Epithelial cell of esophagus (primary cell): ENCODE data around the gene DRAM1.
A peak's percentile ranks its signal among the peaks of the same experiment; 100 is the strongest.
"Not testable (repeated sequence)": the region's sequence is repeated elsewhere in the genome, so short reads cannot be mapped to it uniquely, and the experiment has no call there.

Experiments used
- DNase-seq: peaks from one replicate; pipeline ENCODE4 v3.0.0; 2010; ENCODE audit warnings: low read depth
- H3K4me3 ChIP-seq: 2 replicates; pipeline ENCODE4 v1.5.1; 2011; ENCODE audit warnings: mild to moderate bottlenecking, low read length, control low read depth
- TF ChIP-seq, protein P1 (sequence below): IDR thresholded peaks from 2 replicates; pipeline ENCODE4 v1.5.1; 2011; ENCODE audit warnings: low read depth, mild to moderate bottlenecking, low read length, control low read depth, inconsistent platforms; ENCODE audit not compliant: insufficient read depth; ENCODE audit errors: missing control alignments

DRAM1 gene

DNA sequence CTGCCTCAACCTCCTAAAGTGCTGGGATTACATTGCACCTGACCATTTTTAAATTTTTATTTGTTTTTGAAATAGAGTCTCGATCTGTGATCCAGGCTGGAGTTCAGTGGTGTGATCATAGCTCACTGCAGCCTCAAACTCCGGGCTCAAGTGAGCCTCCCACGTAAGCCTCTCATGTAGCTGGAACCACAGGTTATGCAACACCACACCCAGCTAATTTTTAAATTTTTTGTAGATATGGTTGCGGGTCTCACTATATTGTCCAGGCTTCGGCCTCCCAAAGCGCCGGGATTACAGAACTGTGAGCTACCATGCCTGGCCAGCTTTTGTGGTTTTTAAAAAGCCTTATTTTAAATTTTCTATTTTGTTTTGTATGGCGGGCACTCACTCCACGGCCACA, 2.2 kb upstream of the DRAM1 start:
- TF ChIP-seq, protein P1, sequence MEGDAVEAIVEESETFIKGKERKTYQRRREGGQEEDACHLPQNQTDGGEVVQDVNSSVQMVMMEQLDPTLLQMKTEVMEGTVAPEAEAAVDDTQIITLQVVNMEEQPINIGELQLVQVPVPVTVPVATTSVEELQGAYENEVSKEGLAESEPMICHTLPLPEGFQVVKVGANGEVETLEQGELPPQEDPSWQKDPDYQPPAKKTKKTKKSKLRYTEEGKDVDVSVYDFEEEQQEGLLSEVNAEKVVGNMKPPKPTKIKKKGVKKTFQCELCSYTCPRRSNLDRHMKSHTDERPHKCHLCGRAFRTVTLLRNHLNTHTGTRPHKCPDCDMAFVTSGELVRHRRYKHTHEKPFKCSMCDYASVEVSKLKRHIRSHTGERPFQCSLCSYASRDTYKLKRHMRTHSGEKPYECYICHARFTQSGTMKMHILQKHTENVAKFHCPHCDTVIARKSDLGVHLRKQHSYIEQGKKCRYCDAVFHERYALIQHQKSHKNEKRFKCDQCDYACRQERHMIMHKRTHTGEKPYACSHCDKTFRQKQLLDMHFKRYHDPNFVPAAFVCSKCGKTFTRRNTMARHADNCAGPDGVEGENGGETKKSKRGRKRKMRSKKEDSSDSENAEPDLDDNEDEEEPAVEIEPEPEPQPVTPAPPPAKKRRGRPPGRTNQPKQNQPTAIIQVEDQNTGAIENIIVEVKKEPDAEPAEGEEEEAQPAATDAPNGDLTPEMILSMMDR = no peak
- H3K4me3 ChIP-seq = no peak overlapping the region
- no peak for DNase-seq

DNA sequence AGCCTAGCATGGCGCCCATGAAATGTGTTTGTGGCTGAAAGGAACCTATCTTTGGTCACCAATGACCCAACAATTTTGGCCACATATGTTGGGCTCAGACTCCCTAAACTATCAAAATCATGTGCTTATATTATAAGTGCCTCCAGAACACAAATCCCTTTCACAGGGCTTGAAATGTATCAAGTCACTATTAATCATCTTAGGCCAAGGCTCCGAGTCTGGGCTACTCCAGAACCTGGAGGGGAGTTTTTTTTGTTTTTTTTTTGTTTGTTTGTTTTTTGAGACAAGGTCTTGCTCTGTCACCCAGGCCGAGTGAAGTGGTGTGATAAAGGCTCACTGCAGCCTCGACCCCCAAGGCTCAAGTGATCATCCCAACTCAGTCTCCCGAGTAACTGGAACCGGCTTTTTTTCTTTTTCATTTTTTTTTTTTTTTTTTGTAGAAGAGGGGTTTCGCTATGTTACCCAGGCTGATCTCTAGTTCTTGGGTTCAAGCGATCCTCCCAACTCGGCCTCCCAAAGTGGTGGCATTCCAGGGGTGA, 989 bp upstream of the DRAM1 start:
- DNase-seq = peak; percentile 21
- TF ChIP-seq, protein P1 = no peak
- H3K4me3 ChIP-seq = peak overlapping the region; percentile 69

DNA sequence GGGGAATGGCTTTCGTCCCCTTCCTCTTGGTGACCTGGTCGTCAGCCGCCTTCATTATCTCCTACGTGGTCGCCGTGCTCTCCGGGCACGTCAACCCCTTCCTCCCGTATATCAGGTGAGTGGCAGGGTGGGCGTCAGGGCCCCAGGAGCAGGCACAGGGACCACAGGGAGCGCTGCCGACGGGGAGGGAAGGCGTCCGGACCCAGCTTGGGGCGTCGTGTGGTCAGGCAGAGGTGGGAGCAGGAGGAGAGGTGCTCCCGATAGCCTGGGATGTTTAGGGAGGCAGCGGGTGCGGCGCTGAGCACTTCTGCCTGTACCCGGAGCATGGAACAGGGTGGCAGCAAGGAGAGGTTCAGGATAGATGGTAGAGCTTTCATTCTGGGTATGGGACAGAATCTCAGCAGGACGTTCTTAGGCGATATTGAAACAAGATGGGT, 444 bp downstream of the DRAM1 start:
- DNase-seq = peak; percentile 32
- peak overlapping the region; percentile 56 for H3K4me3 ChIP-seq
- TF ChIP-seq, protein P1 = no peak

DNA sequence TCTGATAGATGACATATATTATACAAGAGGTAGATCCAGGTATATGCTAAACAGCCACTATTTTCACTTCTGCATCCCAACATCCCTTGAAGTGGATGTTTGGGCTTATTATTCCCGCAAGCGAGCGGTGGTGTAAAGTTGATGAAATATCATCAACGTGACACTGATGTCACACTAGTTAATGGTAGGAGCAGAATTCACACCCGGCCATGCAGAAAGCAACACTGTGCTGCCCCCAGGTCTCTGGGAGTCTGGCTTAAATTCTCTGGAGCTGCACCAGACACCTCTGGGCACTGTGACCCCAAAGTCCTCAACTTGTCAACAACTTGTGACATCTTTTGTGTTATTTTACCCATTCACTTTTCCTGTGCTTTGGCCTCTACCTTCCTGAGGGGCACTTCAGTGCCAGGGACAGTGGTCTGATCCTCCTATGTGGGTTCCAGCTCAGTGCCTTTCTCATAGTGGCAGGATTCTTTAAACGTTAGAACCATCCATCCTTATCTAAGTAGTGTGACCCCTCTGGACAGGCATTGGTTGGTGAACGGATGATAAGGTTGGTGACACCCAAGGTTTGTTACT, 952 bp downstream of the DRAM1 start:
- peak overlapping the region; percentile 56 for H3K4me3 ChIP-seq
- no peak for DNase-seq
- TF ChIP-seq, protein P1 = no peak

DNA sequence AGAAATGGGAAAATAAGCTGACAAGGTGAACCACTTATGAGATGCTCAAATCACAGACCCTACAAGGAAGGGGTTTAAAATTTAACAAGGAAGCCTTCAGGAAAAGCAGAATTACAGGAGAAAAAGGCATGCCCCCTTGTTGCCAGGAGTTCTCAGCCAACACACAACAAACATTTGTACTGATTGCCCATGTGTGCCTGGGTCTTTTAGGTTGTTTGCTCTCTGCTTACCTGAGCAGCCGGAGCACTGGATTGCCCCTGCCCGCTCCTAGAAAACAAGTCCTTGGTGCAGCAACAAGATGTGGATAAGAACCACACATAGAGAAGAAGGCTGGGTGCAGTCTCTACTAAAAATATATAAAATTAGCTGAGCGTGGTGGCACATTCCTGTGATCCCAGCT, 3.4 kb downstream of the DRAM1 start:
- DNase-seq = no peak
- TF ChIP-seq, protein P1 = no peak
- H3K4me3 ChIP-seq = no peak overlapping the region

DNA sequence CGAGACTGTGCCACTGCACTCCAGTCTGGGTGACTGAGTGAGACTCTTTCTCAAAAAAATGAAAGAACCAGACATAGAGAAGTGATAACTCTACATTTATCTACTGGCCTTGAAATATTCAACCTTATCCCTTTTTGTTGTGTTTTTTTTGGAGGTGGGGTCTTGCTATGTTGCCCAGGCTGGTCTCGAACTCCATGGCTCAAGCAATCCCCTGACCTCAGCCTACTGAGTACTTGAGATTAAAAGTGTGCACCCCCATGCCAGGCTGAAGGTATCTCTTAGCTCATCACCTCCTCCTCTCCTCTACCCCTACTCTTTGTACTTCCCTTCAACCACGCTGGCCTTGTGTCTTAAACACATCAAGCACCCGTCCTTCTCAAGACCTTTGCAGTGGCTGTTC, 3.8 kb downstream of the DRAM1 start:
- no peak for DNase-seq
- TF ChIP-seq, protein P1 = no peak
- no peak overlapping the region for H3K4me3 ChIP-seq

DNA sequence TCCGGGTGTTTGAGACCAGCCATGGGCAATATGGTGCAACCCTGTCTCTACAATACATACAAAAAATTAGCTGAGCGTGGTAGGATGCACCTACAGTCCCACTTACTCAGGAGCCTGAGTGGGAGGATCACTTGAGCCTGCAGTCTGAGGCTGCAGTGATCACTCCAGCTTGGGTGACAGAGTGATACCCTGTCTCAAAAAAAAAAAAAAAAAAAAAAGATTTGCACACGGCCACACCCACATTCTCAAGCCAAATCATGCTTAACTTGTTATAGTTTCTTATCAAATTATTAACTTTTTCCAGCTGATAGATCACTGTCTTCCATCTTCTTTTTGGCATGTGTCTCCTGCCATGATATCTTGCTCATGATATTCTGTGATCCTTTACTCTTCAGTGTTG, 6.8 kb downstream of the DRAM1 start:
- TF ChIP-seq, protein P1 = no peak
- DNase-seq = no peak
- no peak overlapping the region for H3K4me3 ChIP-seq

DNA sequence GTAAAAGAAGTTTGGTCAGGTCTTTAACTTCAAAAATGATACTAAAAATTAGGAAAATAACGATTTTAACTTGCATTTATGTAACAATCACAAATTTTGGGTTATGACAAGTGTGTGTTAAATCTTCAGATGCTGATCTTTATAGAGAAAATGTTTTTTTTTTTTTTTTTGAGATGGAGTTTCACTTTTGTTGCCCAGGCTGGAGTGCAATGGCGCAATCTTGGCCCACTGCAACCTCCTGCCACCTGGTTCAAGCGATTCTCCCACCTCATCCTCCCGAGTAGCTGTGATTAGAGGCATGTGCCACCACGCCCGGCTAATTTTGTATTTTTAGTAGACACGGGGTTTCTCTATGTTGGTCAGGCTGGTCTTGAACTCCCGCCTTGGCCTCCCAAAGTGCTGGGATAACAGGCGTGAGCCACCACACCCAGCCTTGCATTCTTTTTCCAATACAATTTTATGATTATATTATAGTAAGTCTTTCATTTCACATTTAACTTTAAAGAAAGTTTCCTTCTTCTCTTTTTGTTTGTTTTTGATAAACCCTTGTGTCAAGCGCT, 7.5 kb downstream of the DRAM1 start:
- DNase-seq, H3K4me3 ChIP-seq: not testable (repeated sequence)
